ENCODE results near the gene TYROBP.
"Not testable (repeated sequence)": the region's sequence is repeated elsewhere in the genome, so short reads cannot be mapped to it uniquely, and the experiment has no call there.

The TYROBP gene

GRCh38 chr19:35931874-35932202 is 23.7 kb upstream of the TYROBP start:
- DNase-seq (ENCODE audit: low spot score) = no peak

DNA sequence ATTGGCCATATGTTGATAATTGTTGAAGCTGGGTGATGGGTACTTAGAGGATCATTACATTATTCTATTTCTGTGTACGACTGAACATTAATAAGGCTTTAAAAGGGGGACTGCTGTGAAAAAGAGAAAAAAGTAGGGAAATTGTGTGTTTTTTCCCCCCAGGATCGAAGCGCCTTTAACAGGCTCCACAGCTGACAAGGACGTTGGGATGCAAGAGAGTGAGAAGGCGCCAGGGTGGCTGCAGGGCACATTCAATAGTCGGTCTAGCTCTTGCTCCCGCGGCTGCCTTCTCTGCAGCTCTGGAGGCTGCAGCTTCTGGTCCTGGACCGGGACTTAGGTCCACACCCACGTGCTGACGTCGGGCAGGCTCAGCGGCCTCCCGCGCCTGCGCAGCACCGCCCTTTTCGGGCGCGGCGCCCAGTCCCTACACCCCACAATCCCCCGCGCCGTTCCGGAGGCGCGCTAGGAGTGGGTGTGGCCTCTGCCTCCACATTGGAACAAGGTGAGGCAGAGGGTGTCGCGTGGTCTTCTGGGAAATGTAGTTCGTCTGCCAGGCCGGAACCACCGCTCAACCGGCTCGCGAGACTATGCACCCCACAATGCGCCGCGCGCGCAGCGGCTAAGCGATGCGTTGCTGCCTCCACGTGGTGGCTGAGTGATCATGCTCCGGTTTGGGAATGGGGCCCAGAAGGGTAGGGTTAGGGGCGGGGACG is 23.2 kb upstream of the TYROBP start:
- peak; percentile 100 for DNase-seq (ENCODE audit: low spot score)

DNA sequence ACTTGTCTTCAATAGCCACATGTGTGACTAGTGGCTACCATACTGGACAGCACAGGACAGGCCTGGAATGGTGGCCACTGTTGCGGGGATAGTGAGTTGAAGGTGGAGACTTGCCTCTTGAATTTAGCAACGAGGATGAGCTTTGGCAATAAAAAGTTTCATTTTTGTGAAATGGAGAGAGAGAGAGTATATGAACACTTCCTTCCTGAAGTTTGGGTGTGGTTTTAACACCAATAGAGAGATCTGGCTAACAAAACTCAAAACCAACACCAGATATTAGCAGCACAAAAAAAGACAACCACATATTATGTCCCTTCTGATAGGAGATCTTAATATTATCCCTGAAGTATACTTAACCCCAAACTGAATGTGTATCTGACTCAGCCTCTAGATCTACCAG is 21.8 kb upstream of the TYROBP start:
- peak; percentile 50 for DNase-seq (ENCODE audit: low spot score)

DNA sequence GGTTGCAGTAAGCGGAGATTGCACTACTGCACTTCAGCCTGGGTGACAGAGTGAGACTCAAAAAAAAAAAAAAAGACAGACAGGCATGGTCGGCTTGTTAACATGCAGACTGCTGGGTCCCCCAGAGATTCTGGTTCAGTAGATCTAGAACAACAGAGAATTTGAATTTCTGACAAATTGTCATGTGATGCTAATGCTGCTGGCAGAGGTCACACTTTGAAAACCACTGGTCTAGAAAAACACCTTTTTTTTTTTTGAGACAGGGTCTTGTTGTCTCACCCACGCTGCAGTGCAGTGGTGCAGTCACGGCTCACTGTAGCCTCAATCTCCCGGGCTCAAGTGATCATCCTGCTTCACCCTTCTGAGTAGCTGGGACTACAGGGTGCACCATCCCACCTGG is 20.4 kb upstream of the TYROBP start:
- DNase-seq (ENCODE audit: low spot score) = no peak

DNA sequence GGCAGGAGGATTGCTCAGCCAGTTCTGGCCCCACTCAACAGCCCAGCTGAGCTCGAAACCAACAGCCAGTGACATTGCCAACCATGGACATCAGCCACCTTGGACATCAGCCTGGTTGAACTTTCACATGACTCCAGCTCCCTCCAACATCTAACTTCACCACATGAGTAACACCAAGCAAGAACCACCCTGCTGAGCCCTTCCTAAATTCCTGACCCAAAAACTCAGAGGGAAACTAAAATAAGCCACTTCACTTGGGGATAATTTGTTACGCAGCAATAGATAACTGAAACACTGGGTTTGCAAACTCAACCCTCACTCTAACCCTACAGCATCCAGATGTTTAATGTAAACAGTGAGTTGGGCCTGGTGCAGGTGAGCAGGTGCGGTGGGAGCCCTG is 17.4 kb upstream of the TYROBP start:
- no peak for DNase-seq (ENCODE audit: low spot score)

DNA sequence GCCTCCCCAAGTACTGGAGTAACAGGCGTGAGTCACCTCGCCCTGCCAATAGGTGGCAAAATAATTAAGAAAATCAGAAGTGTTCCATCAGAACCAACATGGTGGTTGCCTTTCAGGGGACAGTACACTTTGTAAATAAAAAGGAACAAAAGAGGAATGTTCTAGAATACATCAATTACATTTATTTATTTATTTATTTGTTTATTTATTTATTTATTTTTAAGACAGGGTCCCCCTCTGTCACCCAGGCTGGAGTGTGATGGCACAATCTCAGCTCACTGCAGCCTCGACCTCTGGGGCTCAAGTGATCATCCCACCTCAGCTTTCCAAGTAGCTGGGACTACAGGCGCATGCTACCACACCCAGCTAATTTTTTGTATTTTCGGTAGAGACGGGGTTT is 12.9 kb upstream of the TYROBP start:
- no peak for DNase-seq (ENCODE audit: low spot score)

DNA sequence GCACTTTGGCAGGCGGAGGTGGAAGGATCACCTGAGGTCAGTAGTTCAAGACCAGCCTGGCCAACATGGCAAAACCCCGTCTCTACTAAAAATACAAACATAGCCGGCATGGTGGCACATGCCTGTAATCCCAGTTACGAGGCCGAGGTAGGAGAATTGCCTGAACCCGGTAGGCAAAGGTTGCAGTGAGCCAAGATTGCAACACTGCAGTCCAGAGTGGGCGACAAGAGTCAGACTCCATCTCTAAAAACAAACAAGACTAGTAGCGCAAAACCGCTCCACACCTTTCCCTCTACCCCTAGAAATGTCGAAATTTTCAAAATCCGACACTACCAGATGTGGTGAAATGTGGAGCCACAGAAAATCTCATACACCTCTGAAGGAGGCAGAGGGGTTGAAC is 11.2 kb upstream of the TYROBP start:
- no peak for DNase-seq (ENCODE audit: low spot score)

DNA sequence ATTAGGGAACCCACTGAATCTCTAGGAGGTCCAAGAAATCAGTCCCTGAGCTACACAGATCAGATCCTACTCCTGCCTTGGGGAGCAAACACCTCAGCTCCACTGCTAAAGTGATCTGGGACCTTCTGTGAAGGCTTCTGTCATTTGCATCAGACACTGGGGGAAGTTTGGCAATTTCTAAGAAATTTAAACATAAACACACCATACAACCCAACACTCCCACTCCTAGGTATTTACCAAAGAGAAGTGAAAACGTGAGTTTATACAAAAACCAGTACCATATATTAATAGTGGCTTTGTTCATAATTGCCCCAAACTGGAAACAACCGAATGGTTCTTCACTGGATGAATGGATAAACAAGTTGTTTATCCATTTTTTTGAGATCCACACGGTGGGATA is 7.3 kb upstream of the TYROBP start:
- DNase-seq (ENCODE audit: low spot score) = no peak

- DNase-seq (ENCODE audit: low spot score) = no peak
These were observed 5.5 kb upstream of the TYROBP start for GRCh38 chr19:35913589-35913988.

GRCh38 chr19:35911790-35912189 is 3.7 kb upstream of the TYROBP start:
- no peak for DNase-seq (ENCODE audit: low spot score)

- DNase-seq (ENCODE audit: low spot score) = no peak
These were observed 3.1 kb upstream of the TYROBP start for GRCh38 chr19:35911173-35911572.

DNA sequence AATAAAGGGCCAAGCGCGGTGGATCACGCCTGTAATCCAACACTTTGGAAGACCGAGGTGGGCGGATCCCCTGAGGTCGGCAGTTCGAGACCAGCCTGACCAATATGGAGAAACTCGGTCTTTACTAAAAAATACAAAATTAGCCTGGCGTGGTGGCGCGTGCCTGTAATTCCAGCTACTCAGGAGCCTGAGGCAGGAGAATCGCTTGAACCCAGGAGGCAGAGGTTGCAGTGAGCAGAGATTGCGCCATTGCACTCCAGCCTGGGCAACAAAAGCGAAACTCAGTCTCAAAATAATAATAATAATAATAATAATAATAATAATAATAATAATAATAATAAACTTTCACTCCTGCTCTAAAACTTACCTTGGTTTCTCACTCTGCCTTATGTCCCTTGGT is 2.3 kb upstream of the TYROBP start:
- not testable (repeated sequence) for DNase-seq (ENCODE audit: low spot score)

DNA sequence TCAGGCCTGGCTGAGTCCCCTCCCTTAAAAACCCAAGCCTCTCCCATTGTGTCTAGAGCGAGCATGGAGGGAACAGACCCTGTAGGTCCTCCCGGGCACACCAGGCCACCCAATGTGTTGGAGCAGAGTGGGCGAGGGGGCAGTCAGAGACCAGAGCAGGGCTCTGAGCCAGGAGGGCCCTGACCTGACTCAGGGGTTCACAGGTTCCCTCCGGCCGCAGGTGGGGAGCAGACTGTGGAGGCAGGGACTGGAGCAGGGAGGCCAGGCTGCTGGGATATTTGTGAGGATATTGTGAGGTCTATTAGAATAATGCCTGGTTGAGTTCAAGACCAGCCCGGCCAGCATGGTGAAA is 1.6 kb upstream of the TYROBP start:
- DNase-seq (ENCODE audit: low spot score) = no peak

GRCh38 chr19:35908973-35909683 is 1.0 kb upstream of the TYROBP start:
- DNase-seq (ENCODE audit: low spot score) = no peak

DNA sequence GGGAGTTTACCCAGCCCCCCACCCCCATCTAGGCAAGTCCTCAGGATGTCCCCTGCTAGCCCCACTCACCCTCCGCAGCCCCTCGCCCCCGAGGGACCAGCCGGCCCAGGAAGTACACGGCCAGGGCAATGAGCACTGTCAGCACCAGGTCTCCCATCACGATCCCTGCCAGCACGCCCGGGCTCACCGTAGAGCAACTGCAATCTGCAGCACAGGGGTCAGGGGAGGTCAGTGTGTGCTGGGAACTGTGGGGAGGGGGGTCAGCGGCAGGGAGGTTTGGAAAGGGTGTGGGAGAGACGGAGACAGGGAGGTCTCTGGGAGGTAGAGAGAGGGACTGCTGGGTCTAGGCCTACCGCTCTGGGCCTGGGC is 734 bp downstream of the TYROBP start:
- DNase-seq (ENCODE audit: low spot score) = no peak

- no peak for DNase-seq (ENCODE audit: low spot score)
These were observed 2.8 kb downstream of the TYROBP start for GRCh38 chr19:35905178-35905727.

DNA sequence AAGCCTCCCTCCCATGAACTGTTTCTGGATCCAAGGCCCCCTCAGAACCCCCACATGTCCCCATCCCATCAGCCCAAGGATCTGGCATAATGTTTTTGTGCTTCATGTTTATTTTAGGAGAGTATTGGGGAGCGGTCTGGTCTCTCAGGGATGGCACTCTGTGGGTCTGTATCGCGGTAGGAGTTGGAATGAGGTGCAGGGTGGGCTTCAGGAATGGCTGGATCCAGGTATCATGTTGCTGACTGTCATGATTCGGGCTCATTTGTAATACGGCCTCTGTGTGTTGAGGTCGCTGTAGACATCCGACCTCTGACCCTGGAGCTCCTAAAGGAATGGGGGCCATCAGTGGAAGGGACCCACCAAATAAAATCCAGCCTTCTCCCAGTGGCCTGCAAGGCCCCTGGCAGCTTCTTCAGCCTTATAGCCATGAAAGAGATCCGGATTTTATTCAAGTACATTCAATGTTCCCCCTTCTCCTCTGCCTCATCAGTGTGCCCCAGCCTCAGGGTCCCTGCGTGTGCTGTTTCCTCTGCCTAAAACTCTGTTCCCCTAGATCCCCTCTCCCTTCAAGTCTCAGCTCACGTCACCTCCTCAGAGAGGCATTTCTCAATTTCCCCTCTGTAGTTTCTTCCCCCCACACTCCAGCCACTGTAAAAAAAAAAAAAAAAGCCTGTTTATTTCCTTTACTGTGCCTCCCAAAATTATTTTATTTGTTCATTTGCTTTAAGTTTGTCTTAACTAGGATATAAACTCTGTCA is 3.6 kb downstream of the TYROBP start:
- DNase-seq (ENCODE audit: low spot score) = no peak

- DNase-seq (ENCODE audit: low spot score) = peak; percentile 95
These were observed 4.4 kb downstream of the TYROBP start for GRCh38 chr19:35903550-35904179.

DNA sequence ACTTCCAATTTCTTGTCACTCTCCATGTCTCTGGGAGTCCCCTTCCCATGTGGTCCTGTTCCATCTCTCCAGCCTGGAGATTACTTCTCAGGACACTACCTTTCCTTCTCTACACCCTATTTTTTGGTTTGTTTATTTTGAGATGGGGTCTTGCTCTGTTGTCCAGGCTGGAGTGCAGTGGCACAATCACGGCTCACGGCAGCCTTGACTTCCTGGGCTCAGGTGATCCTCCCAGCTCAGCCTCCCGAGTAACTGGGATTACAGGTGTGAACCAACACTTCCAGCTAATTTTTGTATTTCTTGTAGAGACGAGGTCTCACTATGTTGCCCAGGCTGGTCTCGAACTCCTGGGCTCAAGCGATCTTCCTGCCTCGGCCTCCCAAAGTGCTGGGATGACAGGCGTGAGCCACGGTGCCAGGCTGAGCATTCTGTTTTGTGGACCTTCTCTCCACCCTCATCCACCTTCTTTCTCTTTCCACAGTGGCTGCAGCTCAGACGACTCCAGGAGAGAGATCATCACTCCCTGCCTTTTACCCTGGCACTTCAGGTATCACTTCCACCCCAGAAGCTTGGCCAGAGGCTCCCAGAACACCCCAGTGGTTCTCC is 5.1 kb downstream of the TYROBP start:
- no peak for DNase-seq (ENCODE audit: low spot score)

DNA sequence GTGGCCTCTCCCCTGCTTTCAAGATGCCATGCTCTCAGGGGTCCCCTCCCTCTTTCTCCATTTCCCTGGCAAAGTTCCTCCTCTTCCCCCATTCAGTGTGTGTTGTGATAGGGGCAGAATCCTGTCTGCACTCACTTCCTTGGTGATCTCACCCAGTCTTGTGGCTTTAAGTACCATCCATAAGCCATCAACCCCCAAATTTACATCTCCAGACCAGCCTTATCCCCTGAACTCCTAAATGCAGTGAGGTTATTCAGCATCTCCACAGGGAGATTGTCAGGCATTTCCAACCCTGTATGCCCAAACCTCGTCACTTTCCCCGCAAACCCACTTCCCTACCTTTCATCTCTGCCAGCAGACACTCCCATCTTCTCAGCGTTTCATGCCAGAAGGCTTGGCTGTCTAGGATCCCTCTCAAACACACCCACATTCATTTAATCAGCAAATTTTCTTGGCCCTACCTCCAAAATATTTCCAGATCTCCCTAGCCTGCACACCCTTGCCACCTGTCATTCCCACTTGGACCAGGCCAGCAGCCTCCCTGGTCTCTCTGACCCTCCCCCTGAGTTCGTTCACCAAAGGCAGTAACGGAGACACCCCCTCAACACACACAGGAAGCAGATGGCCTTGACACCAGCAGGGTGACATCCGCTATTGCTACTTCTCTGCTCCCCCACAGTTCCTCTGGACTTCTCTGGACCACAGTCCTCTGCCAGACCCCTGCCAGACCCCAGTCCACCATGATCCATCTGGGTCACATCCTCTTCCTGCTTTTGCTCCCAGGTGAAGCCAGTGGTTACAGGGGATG is 6.0 kb downstream of the TYROBP start, which contains the start of gene HCST:
Gene HCST (plus strand): TSS at position 676 of the 808 bp plus-strand sequence. CDS start 65 bp downstream, at position 741.
- DNase-seq (ENCODE audit: low spot score) = peak; percentile 57

DNA sequence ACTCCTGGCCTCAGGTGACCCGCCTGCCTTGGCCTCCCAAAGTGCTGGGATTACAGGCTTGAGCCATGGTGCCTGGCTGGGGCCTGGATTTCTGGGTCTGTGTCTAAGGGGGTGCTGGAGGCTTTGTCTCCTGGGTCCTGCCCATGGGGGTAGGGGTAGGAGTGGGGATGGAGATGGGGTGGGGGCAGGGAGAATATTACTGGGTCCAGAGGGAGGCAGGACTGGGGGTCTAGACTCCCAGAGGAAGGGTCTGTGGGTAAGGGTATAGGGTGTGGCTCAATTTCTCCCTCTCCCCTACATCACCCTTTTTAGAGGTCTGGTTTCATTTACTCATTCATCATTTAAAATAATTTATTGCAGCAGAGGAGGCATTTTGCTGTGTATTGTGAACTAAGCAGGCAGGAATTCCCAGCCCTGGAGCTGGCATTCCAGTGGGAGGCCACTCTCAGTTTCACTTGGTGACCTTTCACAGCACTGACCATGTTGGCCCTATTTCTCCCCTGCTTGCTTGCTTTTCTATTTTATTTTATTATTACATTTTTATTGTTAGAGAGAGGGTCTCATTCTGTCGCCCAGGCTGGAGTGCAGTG is 6.9 kb downstream of the TYROBP start:
- DNase-seq (ENCODE audit: low spot score) = no peak

All from activated CD4-positive, alpha-beta T cell treated with anti-CD3 and anti-CD28 coated beads, Interleukin-2, Interleukin-4, amounts not matched to agents 100 ng/mL and 50 ng/mL, durations not matched to agents 16 hours and 8 hours (primary cell).